H9 (cell line): ENCODE measurements around the gene COL23A1. TPM values are rescaled to one million over a fixed set of nuclear protein-coding genes. Genes with fewer than 3 reads are reported as not detected.

Experiments used
- DNase-seq: peaks from one replicate; pipeline ENCODE4 v3.0.0-alpha.2; 2017
- H2AFZ ChIP-seq: one replicate; pipeline ENCODE4 v1.6.1; 2013; ENCODE audit warnings: mild to moderate bottlenecking, low read length, control low read depth, moderate library complexity
- H2AK5ac ChIP-seq: 2 replicates; pipeline ENCODE4 v1.6.1; 2013; ENCODE audit warnings: low read length, control low read depth, mixed read lengths; ENCODE audit not compliant: insufficient read length
- H2BK120ac ChIP-seq: one replicate; pipeline ENCODE4 v1.6.1; 2013; ENCODE audit warnings: low read depth, mild to moderate bottlenecking, low read length, control low read depth, inconsistent platforms; ENCODE audit not compliant: poor library complexity, severe bottlenecking
- H2BK12ac ChIP-seq: 2 replicates; pipeline ENCODE4 v1.6.1; 2013; ENCODE audit warnings: low read length, control low read depth, mixed read lengths, low read depth; ENCODE audit not compliant: insufficient read length
- H2BK15ac ChIP-seq: 2 replicates; pipeline ENCODE4 v1.6.1; 2013; ENCODE audit warnings: low read depth, low read length, control low read depth
- H2BK20ac ChIP-seq: one replicate; pipeline ENCODE4 v1.6.1; 2013; ENCODE audit warnings: low read depth, mild to moderate bottlenecking, low read length, control low read depth, inconsistent platforms; ENCODE audit not compliant: poor library complexity, severe bottlenecking
- H2BK5ac ChIP-seq: 2 replicates; pipeline ENCODE4 v1.6.1; 2013; ENCODE audit warnings: low read length, control low read depth, mixed read lengths; ENCODE audit not compliant: insufficient read length
- H3K14ac ChIP-seq: 2 replicates; pipeline ENCODE4 v1.6.1; 2013; ENCODE audit warnings: low read length, control low read depth; ENCODE audit not compliant: insufficient read depth
- H3K18ac ChIP-seq: 2 replicates; pipeline ENCODE4 v1.6.1; 2013; ENCODE audit warnings: low read depth, mild to moderate bottlenecking, mixed read lengths, low read length, control low read depth; ENCODE audit not compliant: insufficient read length
- H3K23ac ChIP-seq: 2 replicates; pipeline ENCODE4 v1.6.1; 2013; ENCODE audit warnings: low read length, control low read depth, mixed read lengths, low read depth; ENCODE audit not compliant: insufficient read length
- H3K23me2 ChIP-seq: 2 replicates; pipeline ENCODE4 v1.6.1; 2013; ENCODE audit warnings: low read depth, mild to moderate bottlenecking, mixed read lengths, low read length, control low read depth; ENCODE audit not compliant: insufficient read length, poor library complexity, severe bottlenecking
- H3K27ac ChIP-seq: 2 replicates; pipeline ENCODE4 v1.5.1; 2013; ENCODE audit warnings: low read length, control low read depth, mixed read lengths, low read depth; ENCODE audit not compliant: insufficient read length
- H3K27me3 ChIP-seq: 2 replicates; pipeline ENCODE4 v1.6.1; 2013; ENCODE audit warnings: low read length, control low read depth, inconsistent platforms; ENCODE audit not compliant: insufficient read depth
- H3K4ac ChIP-seq: 2 replicates; pipeline ENCODE4 v1.6.1; 2013; ENCODE audit warnings: low read depth, mild to moderate bottlenecking, control low read depth, inconsistent platforms, low read length, moderate library complexity
- H3K4me1 ChIP-seq: 2 replicates; pipeline ENCODE4 v1.6.1; 2013; ENCODE audit warnings: low read length, control low read depth, inconsistent platforms; ENCODE audit not compliant: insufficient read depth
- H3K4me2 ChIP-seq: 2 replicates; pipeline ENCODE4 v1.6.1; 2013; ENCODE audit warnings: low read length, control low read depth, mixed read lengths; ENCODE audit not compliant: insufficient read length, insufficient read depth
- H3K56ac ChIP-seq: 2 replicates; pipeline ENCODE4 v1.6.1; 2013; ENCODE audit warnings: low read depth, mild to moderate bottlenecking, mixed read lengths, low read length, control low read depth; ENCODE audit not compliant: insufficient read length
- H3K79me1 ChIP-seq: 2 replicates; pipeline ENCODE4 v1.6.1; 2013; ENCODE audit warnings: low read depth, mild to moderate bottlenecking, moderate library complexity, low read length, control low read depth, inconsistent platforms; ENCODE audit not compliant: insufficient read depth, poor library complexity, severe bottlenecking
- H3K79me2 ChIP-seq: 2 replicates; pipeline ENCODE4 v1.6.1; 2013; ENCODE audit warnings: low read length, control low read depth, inconsistent platforms; ENCODE audit not compliant: insufficient read depth
- H3K9ac ChIP-seq: 2 replicates; pipeline ENCODE4 v1.6.1; 2013; ENCODE audit warnings: low read length, control low read depth, mixed read lengths; ENCODE audit not compliant: insufficient read length; ENCODE audit errors: extremely low read depth
- H3K9me3 ChIP-seq: one replicate; pipeline ENCODE4 v1.6.1; 2013; ENCODE audit warnings: low read depth, low read length, inconsistent platforms; ENCODE audit not compliant: control insufficient read depth
- H3T11ph ChIP-seq: one replicate; pipeline ENCODE4 v1.6.1; 2013; ENCODE audit warnings: mild to moderate bottlenecking, low read length, control low read depth, inconsistent platforms
- H4K20me1 ChIP-seq: one replicate; pipeline ENCODE4 v1.6.1; 2013; ENCODE audit not compliant: control insufficient read depth, insufficient read length, insufficient read depth
- H4K5ac ChIP-seq: 2 replicates; pipeline ENCODE4 v1.6.1; 2013; ENCODE audit warnings: low read depth, mild to moderate bottlenecking, mixed read lengths, low read length, control low read depth; ENCODE audit not compliant: insufficient read length
- H4K8ac ChIP-seq: replicated peaks from 2 replicates; pipeline ENCODE4 v1.6.1; 2013; ENCODE audit warnings: low read length, control low read depth, mixed read lengths, low read depth; ENCODE audit not compliant: insufficient read length
- H4K91ac ChIP-seq: 2 replicates; pipeline ENCODE4 v1.6.1; 2013; ENCODE audit warnings: low read depth, mild to moderate bottlenecking, moderate library complexity, mixed read lengths, low read length, control low read depth; ENCODE audit not compliant: insufficient read length
- H3K27ac Mint-ChIP-seq, 3 experiments: 2 replicates in 2 of 3; 3 replicates in 1 of 3; pipeline ENCODE4 v1.8.0; 2020 to 2021; ENCODE audit warnings: mixed read lengths in 3 of 3, mild to moderate bottlenecking in 1 of 3, moderate library complexity in 1 of 3
- H3K27me3 Mint-ChIP-seq: 2 replicates; pipeline ENCODE4 v1.8.0; 2021; ENCODE audit warnings: low read depth, mild to moderate bottlenecking, moderate library complexity, mixed read lengths
- H3K36me3 Mint-ChIP-seq, 3 experiments: 2 replicates in 2 of 3; 3 replicates in 1 of 3; pipeline ENCODE4 v1.8.0; 2020 to 2021; ENCODE audit warnings: low read depth in 3 of 3, mixed read lengths in 3 of 3; ENCODE audit not compliant: insufficient read depth in 1 of 3
- H3K4me1 Mint-ChIP-seq, 2 experiments: 2 replicates each; pipeline ENCODE4 v1.8.0; 2020; ENCODE audit warnings: mixed read lengths in 2 of 2
- H3K4me3 Mint-ChIP-seq, 2 experiments: 2 replicates in 1 of 2; 3 replicates in 1 of 2; pipeline ENCODE4 v1.8.0; 2020 to 2021; ENCODE audit warnings: mild to moderate bottlenecking in 2 of 2, mixed read lengths in 2 of 2, moderate library complexity in 1 of 2
- H3K9me3 Mint-ChIP-seq, 2 experiments: 2 replicates in 1 of 2; 3 replicates in 1 of 2; pipeline ENCODE4 v1.8.0; 2020; ENCODE audit warnings: mild to moderate bottlenecking in 2 of 2, mixed read lengths in 2 of 2, moderate library complexity in 1 of 2
- WGBS: extraction: QIAGEN DNeasy Blood & Tissue Kit; methylation state at CpG from one replicate; pipeline ENCODE4 v1.1.7; 2013; ENCODE audit warnings: missing lambda C conversion rate, low lambda C conversion rate, mixed read lengths; ENCODE audit not compliant: insufficient read length; ENCODE audit errors: extremely low coverage; 5-methylcytosine and 5-hydroxymethylcytosine counted together
- total RNA-seq: library from RNA; stranded (reverse); gene quantifications from 2 replicates; pipeline ENCODE4 v1.2.1, GENCODE V29; 2021
- TF ChIP-seq, protein P1 (sequence below): fragments of 200-600 bp; sonication (generic); conservative IDR thresholded peaks from 3 replicates; pipeline ENCODE4 v1.8.0; 2021; ENCODE audit warnings: antibody characterized with exemption, mild to moderate bottlenecking

The COL23A1 gene
- total RNA-seq, 1 experiment from 2014 or later = 2.6 TPM

DNA sequence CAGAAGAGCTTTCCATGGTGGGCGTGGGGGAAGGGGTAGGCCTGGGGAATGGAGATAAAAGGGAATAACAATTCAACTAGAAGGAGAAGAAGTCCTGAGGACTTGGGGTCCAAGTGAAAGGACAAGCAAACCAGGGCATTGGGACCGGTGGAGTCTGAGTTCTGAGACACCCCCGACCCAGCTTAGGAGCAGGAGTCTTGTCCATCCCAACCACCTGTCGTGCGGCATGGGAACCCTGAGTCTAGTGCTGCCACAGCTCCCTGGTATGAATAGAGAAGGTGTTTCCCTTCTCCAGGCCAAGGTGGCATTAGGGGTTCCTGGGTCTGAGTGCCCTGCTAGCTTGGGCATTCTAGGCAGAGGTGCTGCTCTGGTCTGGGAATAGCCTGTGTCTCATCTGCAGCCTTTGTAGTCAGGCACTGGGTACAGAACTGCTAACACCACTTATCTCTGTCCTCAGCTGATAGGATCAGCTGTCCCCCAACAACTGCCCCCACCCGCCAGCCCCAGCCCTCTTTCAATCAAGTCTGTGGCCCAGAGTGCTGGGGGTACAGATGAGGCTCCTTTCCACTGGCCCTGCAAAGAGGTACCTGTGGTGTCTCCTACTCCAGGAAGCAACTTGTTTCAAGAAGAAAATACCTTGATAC lies 375.9 kb downstream of the COL23A1 start:
- H3K4me3 Mint-ChIP-seq = no peak overlapping the region
- H3K4ac ChIP-seq = no peak overlapping the region
- no peak overlapping the region for H4K8ac ChIP-seq
- no peak overlapping the region for H2BK120ac ChIP-seq
- H3K23me2 ChIP-seq = no peaks in the 10 kb centered on the region
- H4K91ac ChIP-seq = no peak overlapping the region
- H3K36me3 Mint-ChIP-seq = peaks cover 40 to 95% (median 89%) of the 10 kb centered on the region in 3 experiments; a peak in 6 of 7 replicates
- H3K27ac Mint-ChIP-seq = no peak overlapping the region; a peak in 1 of 7 replicates
- no peaks in the 10 kb centered on the region for H4K20me1 ChIP-seq
- no peak for DNase-seq
- H2BK15ac ChIP-seq = no peak overlapping the region
- H2BK5ac ChIP-seq = no peak overlapping the region
- H2AK5ac ChIP-seq = no peak overlapping the region
- no CpG with 5 or more reads among the region's 6 CpGs for WGBS
- H4K5ac ChIP-seq = no peak overlapping the region
- no peak overlapping the region for H3K9ac ChIP-seq
- H2BK20ac ChIP-seq = no peak overlapping the region
- H3K23ac ChIP-seq = no peak overlapping the region
- no peak overlapping the region for H3T11ph ChIP-seq
- no peak overlapping the region for H3K56ac ChIP-seq
- no peaks in the 10 kb centered on the region for H3K9me3 ChIP-seq
- H3K27me3 Mint-ChIP-seq = peaks cover 7% of the 10 kb centered on the region; the same call in 1 of the 2 replicates
- H3K9me3 Mint-ChIP-seq = no peaks in the 10 kb centered on the region
- H3K79me1 ChIP-seq = no peaks in the 10 kb centered on the region
- H2BK12ac ChIP-seq = no peak overlapping the region
- no peaks in the 10 kb centered on the region for H3K27me3 ChIP-seq
- H3K27ac ChIP-seq = no peak overlapping the region
- H3K4me2 ChIP-seq = no peak overlapping the region
- peaks cover 16% of the 10 kb centered on the region in 2 experiments for H3K4me1 Mint-ChIP-seq
- no peak overlapping the region for H3K18ac ChIP-seq
- H3K79me2 ChIP-seq = no peaks in the 10 kb centered on the region
- no peak overlapping the region for H2AFZ ChIP-seq
- no peak overlapping the region for H3K14ac ChIP-seq
- TF ChIP-seq, protein P1, sequence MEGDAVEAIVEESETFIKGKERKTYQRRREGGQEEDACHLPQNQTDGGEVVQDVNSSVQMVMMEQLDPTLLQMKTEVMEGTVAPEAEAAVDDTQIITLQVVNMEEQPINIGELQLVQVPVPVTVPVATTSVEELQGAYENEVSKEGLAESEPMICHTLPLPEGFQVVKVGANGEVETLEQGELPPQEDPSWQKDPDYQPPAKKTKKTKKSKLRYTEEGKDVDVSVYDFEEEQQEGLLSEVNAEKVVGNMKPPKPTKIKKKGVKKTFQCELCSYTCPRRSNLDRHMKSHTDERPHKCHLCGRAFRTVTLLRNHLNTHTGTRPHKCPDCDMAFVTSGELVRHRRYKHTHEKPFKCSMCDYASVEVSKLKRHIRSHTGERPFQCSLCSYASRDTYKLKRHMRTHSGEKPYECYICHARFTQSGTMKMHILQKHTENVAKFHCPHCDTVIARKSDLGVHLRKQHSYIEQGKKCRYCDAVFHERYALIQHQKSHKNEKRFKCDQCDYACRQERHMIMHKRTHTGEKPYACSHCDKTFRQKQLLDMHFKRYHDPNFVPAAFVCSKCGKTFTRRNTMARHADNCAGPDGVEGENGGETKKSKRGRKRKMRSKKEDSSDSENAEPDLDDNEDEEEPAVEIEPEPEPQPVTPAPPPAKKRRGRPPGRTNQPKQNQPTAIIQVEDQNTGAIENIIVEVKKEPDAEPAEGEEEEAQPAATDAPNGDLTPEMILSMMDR = no peak
- H3K4me1 ChIP-seq = no peaks in the 10 kb centered on the region
